HT1080 (cell line): ENCODE measurements around the gene FTCD. TPM values are rescaled to one million over a fixed set of nuclear protein-coding genes. Genes with fewer than 3 reads are reported as not detected.

Source experiments
- DNase-seq: peaks from one replicate; pipeline ENCODE4 v3.0.0-alpha.2; 2015; ENCODE audit warnings: low read depth
- total RNA-seq: library from RNA; depleted of rRNA; stranded (reverse); fragments of >200 nt; shearing (Covaris generic); gene quantifications from 2 replicates; pipeline ENCODE4 v1.2.3, GENCODE V29; 2014; rRNA removed

The FTCD gene
- total RNA-seq, 1 experiment from 2014 or later: 0.69 TPM

GRCh38 chr21:46095083-46095719, 60.2 kb downstream of the FTCD start:
- DNase-seq: no peak

GRCh38 chr21:46094401-46095082, 60.8 kb downstream of the FTCD start:
- no peak for DNase-seq

GRCh38 chr21:46093668-46094400, 61.5 kb downstream of the FTCD start:
- DNase-seq: no peak

- DNase-seq: no peak
Observed at GRCh38 chr21:46092811-46093667, 62.3 kb downstream of the FTCD start.

- peak; percentile 74 for DNase-seq
Observed at GRCh38 chr21:46092026-46092764, 63.2 kb downstream of the FTCD start.

GRCh38 chr21:46091631-46092025, 63.8 kb downstream of the FTCD start:
- no peak for DNase-seq

- DNase-seq: no peak
Observed at GRCh38 chr21:46091118-46091517, 64.3 kb downstream of the FTCD start.

GRCh38 chr21:46089285-46089684, 66.1 kb downstream of the FTCD start:
- DNase-seq: no peak

GRCh38 chr21:46088189-46088588, 67.2 kb downstream of the FTCD start:
- DNase-seq: no peak

- DNase-seq: no peak
Observed at GRCh38 chr21:46087641-46088040, 67.7 kb downstream of the FTCD start.

Other genes with a start within 250 kb of the FTCD start
- gene COL6A1, start 173.8 kb downstream of the FTCD start, total RNA-seq: 85.1 and 95.1 TPM in 2 replicates
- 58.8 and 62.8 TPM in 2 replicates for gene COL6A2, start 57.5 kb downstream of the FTCD start, total RNA-seq
- gene SPATC1L, start 28.9 kb upstream of the FTCD start, total RNA-seq: 10.9 and 16.4 TPM in 2 replicates
- gene LSS, start 73.2 kb upstream of the FTCD start, total RNA-seq: 74.2 and 85.5 TPM in 2 replicates
- gene MCM3AP, start 130.0 kb upstream of the FTCD start, total RNA-seq: 75.6 and 91.7 TPM in 2 replicates
- gene YBEY, start 130.8 kb upstream of the FTCD start, total RNA-seq: 37.7 and 38.2 TPM in 2 replicates
- gene C21orf58, start 168.3 kb upstream of the FTCD start, total RNA-seq: 11.5 and 16.4 TPM in 2 replicates
- 29.2 and 30.1 TPM in 2 replicates for gene PCNT, start 168.6 kb upstream of the FTCD start, total RNA-seq